Gastrocnemius medialis (tissue), 4 donors: ENCODE data around the gene DNAJC18.
"Not testable (repeated sequence)": the region's sequence is repeated elsewhere in the genome, so short reads cannot be mapped to it uniquely, and the experiment has no call there.

Experiments
- POLR2A ChIP-seq, 2 donors: fragments of 450-650 bp; IDR thresholded peaks; one replicate each; pipeline ENCODE4 v1.6.1; 2017; ENCODE audit warnings: antibody characterized with exemption in 2 of 2, mild to moderate bottlenecking in 2 of 2, moderate library complexity in 2 of 2
- TF ChIP-seq, protein P1 (sequence below), 5 experiments: fragments of 450-650 bp in 3 of 5; fragments of 200-600 bp in 2 of 5; sonication (generic) in 2 of 5; IDR thresholded peaks in 4 of 5; conservative IDR thresholded peaks in 1 of 5; 1 replicate in 4 of 5; 2 replicates in 1 of 5; pipeline ENCODE4 v1.5.1; 2016 to 2019; ENCODE audit warnings: antibody characterized with exemption in 5 of 5, mild to moderate bottlenecking in 3 of 5, moderate library complexity in 3 of 5

GRCh38 chr5:139478657-139479423 is 39.5 kb upstream of the DNAJC18 start:
- TF ChIP-seq, protein P1, sequence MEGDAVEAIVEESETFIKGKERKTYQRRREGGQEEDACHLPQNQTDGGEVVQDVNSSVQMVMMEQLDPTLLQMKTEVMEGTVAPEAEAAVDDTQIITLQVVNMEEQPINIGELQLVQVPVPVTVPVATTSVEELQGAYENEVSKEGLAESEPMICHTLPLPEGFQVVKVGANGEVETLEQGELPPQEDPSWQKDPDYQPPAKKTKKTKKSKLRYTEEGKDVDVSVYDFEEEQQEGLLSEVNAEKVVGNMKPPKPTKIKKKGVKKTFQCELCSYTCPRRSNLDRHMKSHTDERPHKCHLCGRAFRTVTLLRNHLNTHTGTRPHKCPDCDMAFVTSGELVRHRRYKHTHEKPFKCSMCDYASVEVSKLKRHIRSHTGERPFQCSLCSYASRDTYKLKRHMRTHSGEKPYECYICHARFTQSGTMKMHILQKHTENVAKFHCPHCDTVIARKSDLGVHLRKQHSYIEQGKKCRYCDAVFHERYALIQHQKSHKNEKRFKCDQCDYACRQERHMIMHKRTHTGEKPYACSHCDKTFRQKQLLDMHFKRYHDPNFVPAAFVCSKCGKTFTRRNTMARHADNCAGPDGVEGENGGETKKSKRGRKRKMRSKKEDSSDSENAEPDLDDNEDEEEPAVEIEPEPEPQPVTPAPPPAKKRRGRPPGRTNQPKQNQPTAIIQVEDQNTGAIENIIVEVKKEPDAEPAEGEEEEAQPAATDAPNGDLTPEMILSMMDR (IDR thresholded peaks at IDR 0.05 in 4 of 5, conservative IDR thresholded peaks at IDR 0.05 in 1 of 5) = not testable (repeated sequence)
- TF ChIP-seq POLR2A (IDR thresholded peaks at IDR 0.05) = not testable (repeated sequence)
